ENCODE data around the gene LENEP. TPM values are rescaled to one million over a fixed set of nuclear protein-coding genes. Genes with fewer than 3 reads are reported as not detected.

Gene LENEP
- total RNA-seq, 1 experiment from 2014 or later: 2.8 TPM

- H3K4me2 ChIP-seq (ENCODE audit: insufficient read depth, insufficient read length, low read length): no peak overlapping the region
- Mint-ChIP-seq H3K27ac (peak overlapping the region in 2 of 3 experiments; percentile 98 to 99; a peak in 3 of 7 replicates), H3K36me3 (ENCODE audit: insufficient read depth in 1 of 3, low read depth in 3 of 3) (peaks cover 8 to 28% (median 23%) of the 10 kb centered on the region in 3 experiments; a peak in 6 of 7 replicates), H3K27me3 (ENCODE audit: low read depth) (no peaks in the 10 kb centered on the region), H3K4me1 (peaks cover 56 to 68% of the 10 kb centered on the region in 2 experiments), H3K4me3 (peak overlapping the region; percentile 83 to 97), H3K9me3 (no peaks in the 10 kb centered on the region)
- H3K4me1 ChIP-seq (ENCODE audit: insufficient read depth, low read length): peaks cover 6% of the 10 kb centered on the region; the same call in 1 of the 2 replicates
- no peak overlapping the region for H2AFZ ChIP-seq (ENCODE audit: low read length)
- H2BK20ac ChIP-seq (ENCODE audit: low read depth, low read length, poor library complexity, severe bottlenecking): no peak overlapping the region
- H3K9ac ChIP-seq (ENCODE audit: extremely low read depth, insufficient read length, low read length): no peak overlapping the region
- H3K14ac ChIP-seq (ENCODE audit: insufficient read depth, low read length): no peak overlapping the region
- H2BK5ac ChIP-seq (ENCODE audit: insufficient read length, low read length): no peak overlapping the region
- no peak overlapping the region for H3K18ac ChIP-seq (ENCODE audit: insufficient read length, low read depth, low read length)
- no peaks in the 10 kb centered on the region for H4K20me1 ChIP-seq (ENCODE audit: control insufficient read depth, insufficient read depth, insufficient read length)
- no peak overlapping the region for H2BK12ac ChIP-seq (ENCODE audit: insufficient read length, low read depth, low read length)
- H4K8ac ChIP-seq (replicated peaks; ENCODE audit: insufficient read length, low read depth, low read length): no peak overlapping the region
- H3K27me3 ChIP-seq (ENCODE audit: insufficient read depth, low read length): no peaks in the 10 kb centered on the region
- no peak for DNase-seq
- no peak overlapping the region for H2AK5ac ChIP-seq (ENCODE audit: insufficient read length, low read length)
- no peaks in the 10 kb centered on the region for H3K9me3 ChIP-seq (ENCODE audit: control insufficient read depth, low read depth, low read length)
- H3K23me2 ChIP-seq (ENCODE audit: insufficient read length, low read depth, low read length, poor library complexity, severe bottlenecking): peaks cover 16% of the 10 kb centered on the region
- no peak overlapping the region for H4K91ac ChIP-seq (ENCODE audit: insufficient read length, low read depth, low read length)
- TF ChIP-seq CTCF (conservative IDR thresholded peaks at IDR 0.05): no peak
- no peak overlapping the region for H2BK15ac ChIP-seq (ENCODE audit: low read depth, low read length)
- no peak overlapping the region for H3T11ph ChIP-seq (ENCODE audit: low read length)
- H3K23ac ChIP-seq (ENCODE audit: insufficient read length, low read depth, low read length): no peak overlapping the region
- H2BK120ac ChIP-seq (ENCODE audit: low read depth, low read length, poor library complexity, severe bottlenecking): no peak overlapping the region
- WGBS (ENCODE audit: extremely low coverage, insufficient read length, low lambda C conversion rate): no CpG with 5 or more reads among the region's 9 CpGs
- H3K27ac ChIP-seq (ENCODE audit: insufficient read length, low read depth, low read length): no peak overlapping the region
- H3K4ac ChIP-seq (ENCODE audit: low read depth, low read length): no peak overlapping the region
- no peak overlapping the region for H4K5ac ChIP-seq (ENCODE audit: insufficient read length, low read depth, low read length)
- H3K56ac ChIP-seq (ENCODE audit: insufficient read length, low read depth, low read length): no peak overlapping the region
- no peaks in the 10 kb centered on the region for H3K79me1 ChIP-seq (ENCODE audit: insufficient read depth, low read depth, low read length, poor library complexity, severe bottlenecking)
- H3K79me2 ChIP-seq (ENCODE audit: insufficient read depth, low read length): no peaks in the 10 kb centered on the region; the same call in 1 of the 2 replicates
These were observed 36.2 kb upstream of the LENEP start for GRCh38 chr1:154957091-154957657.
